HEK293T (cell line): ENCODE results near the gene CADM1.

Experiments used
- ARNT ChIP-seq: fragments of 450-650 bp; IDR thresholded peaks from 2 replicates; pipeline ENCODE4 v1.6.1; 2017; ENCODE audit warnings: mild to moderate bottlenecking
- BHLHE40 ChIP-seq: fragments of 450-650 bp; IDR thresholded peaks from 2 replicates; pipeline ENCODE4 v1.6.1; 2016; ENCODE audit warnings: mild to moderate bottlenecking, moderate library complexity, borderline replicate concordance
- CTBP1 ChIP-seq: fragments of 450-650 bp; IDR thresholded peaks from 2 replicates; pipeline ENCODE4 v1.6.1; 2016; ENCODE audit warnings: borderline replicate concordance
- ELF4 ChIP-seq: fragments of 450-650 bp; IDR thresholded peaks from 2 replicates; pipeline ENCODE4 v1.6.1; 2017; ENCODE audit warnings: antibody characterized with exemption
- FOXA1 ChIP-seq: fragments of 450-650 bp; IDR thresholded peaks from 2 replicates; pipeline ENCODE4 v1.6.1; 2016; ENCODE audit warnings: mild to moderate bottlenecking
- FOXM1 ChIP-seq: fragments of 450-650 bp; IDR thresholded peaks from 2 replicates; pipeline ENCODE4 v1.6.1; 2017; ENCODE audit warnings: mild to moderate bottlenecking, borderline replicate concordance
- HDGF ChIP-seq: fragments of 450-650 bp; IDR thresholded peaks from 2 replicates; pipeline ENCODE4 v1.6.1; 2017; ENCODE audit warnings: antibody characterized with exemption, borderline replicate concordance
- NFRKB ChIP-seq: fragments of 450-650 bp; IDR thresholded peaks from 2 replicates; pipeline ENCODE4 v1.6.1; 2016; ENCODE audit warnings: mild to moderate bottlenecking, moderate library complexity
- SP1 ChIP-seq: fragments of 450-650 bp; IDR thresholded peaks from 2 replicates; pipeline ENCODE4 v1.6.1; 2017
- ZNF384 ChIP-seq: fragments of 450-650 bp; IDR thresholded peaks from 2 replicates; pipeline ENCODE4 v1.6.1; 2016
- TF ChIP-seq, protein P1 (sequence below): fragments of 450-650 bp; IDR thresholded peaks from 2 replicates; pipeline ENCODE4 v1.6.1; 2016

DNA sequence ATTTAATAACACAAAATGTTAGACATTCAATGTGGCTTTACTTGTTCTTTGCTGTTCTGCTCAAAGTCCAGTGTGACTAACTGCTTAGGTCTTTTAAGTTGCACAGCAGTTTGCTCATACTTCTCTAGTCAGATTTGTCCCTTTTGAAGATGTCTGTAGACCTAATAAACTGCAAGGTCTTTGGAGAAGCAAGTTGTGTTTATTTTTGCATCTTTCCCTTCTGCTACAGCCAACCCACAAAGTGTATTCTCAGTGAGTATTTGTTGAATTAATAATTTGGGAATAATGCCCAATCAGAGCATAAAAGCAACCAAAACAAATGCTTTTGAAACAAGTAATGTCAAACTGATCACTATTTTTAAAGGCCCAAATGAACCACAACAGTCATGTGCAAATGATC is 312.5 kb downstream of the CADM1 start:
- TF ChIP-seq, protein P1, sequence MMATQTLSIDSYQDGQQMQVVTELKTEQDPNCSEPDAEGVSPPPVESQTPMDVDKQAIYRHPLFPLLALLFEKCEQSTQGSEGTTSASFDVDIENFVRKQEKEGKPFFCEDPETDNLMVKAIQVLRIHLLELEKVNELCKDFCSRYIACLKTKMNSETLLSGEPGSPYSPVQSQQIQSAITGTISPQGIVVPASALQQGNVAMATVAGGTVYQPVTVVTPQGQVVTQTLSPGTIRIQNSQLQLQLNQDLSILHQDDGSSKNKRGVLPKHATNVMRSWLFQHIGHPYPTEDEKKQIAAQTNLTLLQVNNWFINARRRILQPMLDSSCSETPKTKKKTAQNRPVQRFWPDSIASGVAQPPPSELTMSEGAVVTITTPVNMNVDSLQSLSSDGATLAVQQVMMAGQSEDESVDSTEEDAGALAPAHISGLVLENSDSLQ, result no peak
- TF ChIP-seq ELF4 (no peak), FOXA1 (no peak), SP1 (no peak), ARNT (no peak), BHLHE40 (no peak), FOXM1 (no peak), HDGF (no peak), CTBP1 (no peak), NFRKB (no peak), ZNF384 (no peak)
